Glutamatergic neuron (in vitro differentiated cells): ENCODE data around the gene TBC1D24. TPM values are rescaled to one million over a fixed set of nuclear protein-coding genes. Genes with fewer than 3 reads are reported as not detected.
A peak's percentile ranks its signal among the peaks of the same experiment; 100 is the strongest.

Experiments
- DNase-seq: peaks from one replicate; pipeline ENCODE4 v3.0.0; 2022
- H3K27ac Mint-ChIP-seq: one replicate; pipeline ENCODE4 v1.8.0; 2020; ENCODE audit warnings: mild to moderate bottlenecking, mixed read lengths, inconsistent platforms; ENCODE audit not compliant: unreplicated experiment
- H3K27me3 Mint-ChIP-seq: one replicate; pipeline ENCODE4 v1.8.0; 2020; ENCODE audit warnings: mild to moderate bottlenecking, moderate library complexity, mixed read lengths, inconsistent platforms; ENCODE audit not compliant: unreplicated experiment
- H3K36me3 Mint-ChIP-seq: one replicate; pipeline ENCODE4 v1.8.0; 2020; ENCODE audit warnings: mild to moderate bottlenecking, mixed read lengths, inconsistent platforms; ENCODE audit not compliant: unreplicated experiment
- H3K4me1 Mint-ChIP-seq: one replicate; pipeline ENCODE4 v1.8.0; 2020; ENCODE audit warnings: mild to moderate bottlenecking, low read depth, mixed read lengths, inconsistent platforms; ENCODE audit not compliant: unreplicated experiment
- H3K4me3 Mint-ChIP-seq: one replicate; pipeline ENCODE4 v1.8.0; 2020; ENCODE audit warnings: mild to moderate bottlenecking, mixed read lengths, inconsistent platforms; ENCODE audit not compliant: unreplicated experiment
- H3K9me3 Mint-ChIP-seq: one replicate; pipeline ENCODE4 v1.8.0; 2020; ENCODE audit warnings: mild to moderate bottlenecking, moderate library complexity, mixed read lengths, inconsistent platforms; ENCODE audit not compliant: unreplicated experiment
- total RNA-seq: library from RNA; stranded (reverse); fragmentation: NEBNext Ultra II Directional; extraction: Animal tissue kit (Norgen Biotek cat#: 25700); gene quantifications from one replicate; pipeline ENCODE4 v1.2.1, GENCODE V29; 2021; ENCODE audit not compliant: unreplicated experiment
- TF ChIP-seq, protein P1 (sequence below): fragments of 200-600 bp; sonication (generic); IDR thresholded peaks from one replicate; pipeline ENCODE4 v1.5.0; 2021; ENCODE audit not compliant: partially characterized antibody, unreplicated experiment

Gene TBC1D24
- total RNA-seq, 1 donor from 2014 or later: 58.4 TPM

DNA sequence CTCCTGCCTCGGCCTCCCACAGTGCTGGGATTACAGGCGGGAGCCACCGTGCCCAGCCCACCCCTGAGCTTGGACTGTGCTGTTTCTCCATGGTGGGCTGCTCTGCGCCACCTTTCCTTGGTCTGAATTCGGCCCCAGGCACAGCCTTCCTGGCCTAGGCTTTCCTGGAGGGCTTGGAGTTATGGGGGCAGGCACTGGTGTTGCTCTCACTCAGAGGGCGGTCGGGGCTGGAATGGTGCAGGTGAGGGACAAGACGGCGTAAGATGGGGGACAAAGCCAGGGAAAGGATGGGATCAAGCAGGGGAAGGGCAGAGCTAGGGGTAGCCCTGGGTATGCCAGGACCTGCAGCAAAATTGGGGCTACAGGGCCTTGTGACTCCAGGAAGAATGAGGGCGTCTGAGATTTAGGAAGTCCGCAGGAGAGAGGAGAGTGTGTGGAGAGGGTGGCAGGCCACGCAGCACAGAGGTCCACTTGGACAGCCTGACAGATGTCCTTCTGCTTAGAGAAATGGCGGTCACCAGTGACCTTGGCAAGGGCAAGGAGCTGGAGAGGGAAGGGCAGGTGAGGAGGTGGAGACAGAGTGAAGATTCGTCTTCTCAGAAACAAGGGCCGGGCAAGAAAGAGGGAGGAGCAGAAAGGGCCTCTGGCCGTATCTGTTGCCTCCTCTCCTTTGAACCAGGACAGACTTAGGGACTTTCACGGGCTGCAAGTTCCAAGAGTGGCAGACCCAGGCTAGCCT, 37.2 kb downstream of the TBC1D24 start:
- TF ChIP-seq, protein P1, sequence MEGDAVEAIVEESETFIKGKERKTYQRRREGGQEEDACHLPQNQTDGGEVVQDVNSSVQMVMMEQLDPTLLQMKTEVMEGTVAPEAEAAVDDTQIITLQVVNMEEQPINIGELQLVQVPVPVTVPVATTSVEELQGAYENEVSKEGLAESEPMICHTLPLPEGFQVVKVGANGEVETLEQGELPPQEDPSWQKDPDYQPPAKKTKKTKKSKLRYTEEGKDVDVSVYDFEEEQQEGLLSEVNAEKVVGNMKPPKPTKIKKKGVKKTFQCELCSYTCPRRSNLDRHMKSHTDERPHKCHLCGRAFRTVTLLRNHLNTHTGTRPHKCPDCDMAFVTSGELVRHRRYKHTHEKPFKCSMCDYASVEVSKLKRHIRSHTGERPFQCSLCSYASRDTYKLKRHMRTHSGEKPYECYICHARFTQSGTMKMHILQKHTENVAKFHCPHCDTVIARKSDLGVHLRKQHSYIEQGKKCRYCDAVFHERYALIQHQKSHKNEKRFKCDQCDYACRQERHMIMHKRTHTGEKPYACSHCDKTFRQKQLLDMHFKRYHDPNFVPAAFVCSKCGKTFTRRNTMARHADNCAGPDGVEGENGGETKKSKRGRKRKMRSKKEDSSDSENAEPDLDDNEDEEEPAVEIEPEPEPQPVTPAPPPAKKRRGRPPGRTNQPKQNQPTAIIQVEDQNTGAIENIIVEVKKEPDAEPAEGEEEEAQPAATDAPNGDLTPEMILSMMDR: no peak
- H3K36me3 Mint-ChIP-seq: no peaks in the 10 kb centered on the region
- no peak for DNase-seq
- peaks cover 24% of the 10 kb centered on the region for H3K27me3 Mint-ChIP-seq
- peak overlapping the region; percentile 74 for H3K4me3 Mint-ChIP-seq
- peaks cover 13% of the 10 kb centered on the region for H3K4me1 Mint-ChIP-seq
- peaks cover 25% of the 10 kb centered on the region for H3K9me3 Mint-ChIP-seq
- H3K27ac Mint-ChIP-seq: peak overlapping the region; percentile 92

GRCh38 chr16:2512735-2513404, 37.9 kb downstream of the TBC1D24 start:
- no peaks in the 10 kb centered on the region for H3K36me3 Mint-ChIP-seq
- peak overlapping the region; percentile 92 for H3K27ac Mint-ChIP-seq
- H3K4me3 Mint-ChIP-seq: peak overlapping the region; percentile 86
- peaks cover 17% of the 10 kb centered on the region for H3K4me1 Mint-ChIP-seq
- peak; percentile 50 for DNase-seq
- TF ChIP-seq, protein P1: no peak
- H3K27me3 Mint-ChIP-seq: peaks cover 27% of the 10 kb centered on the region
- peaks cover 25% of the 10 kb centered on the region for H3K9me3 Mint-ChIP-seq

GRCh38 chr16:2513405-2514332, 38.7 kb downstream of the TBC1D24 start, which contains the start of gene ATP6V0C:
TSS of gene ATP6V0C (plus strand) at chr16:2513952. CDS start at chr16:2514104, 152 bp downstream.
- peak; percentile 91 for DNase-seq
- Mint-ChIP-seq H3K27me3 (peaks cover 27% of the 10 kb centered on the region), H3K4me1 (peaks cover 18% of the 10 kb centered on the region), H3K9me3 (peaks cover 25% of the 10 kb centered on the region), H3K36me3 (no peaks in the 10 kb centered on the region), H3K4me3 (peak within 1 kb of the TSS; percentile 90), H3K27ac (peak within 1 kb of the TSS; percentile 92)
- TF ChIP-seq, protein P1: no peak

- Mint-ChIP-seq H3K27me3 (peaks cover 28% of the 10 kb centered on the region), H3K9me3 (peaks cover 27% of the 10 kb centered on the region), H3K36me3 (no peaks in the 10 kb centered on the region), H3K4me1 (peaks cover 19% of the 10 kb centered on the region), H3K4me3 (peak overlapping the region; percentile 90), H3K27ac (peak overlapping the region; percentile 79)
- no peak for DNase-seq
- TF ChIP-seq, protein P1: no peak
Measured at GRCh38 chr16:2514333-2515179, 39.6 kb downstream of the TBC1D24 start.
